SK-N-SH treated with all-trans-retinoic acid at 6 μM for 48 hours (cell line): ENCODE results near the gene NHLRC2.

Experiments used
- ATAC-seq: fragments of 200-7000 bp; cut with Tn5 transposase; 3 replicates; pipeline ENCODE4 v1.9.1; 2020; ENCODE audit warnings: mild to moderate bottlenecking, moderate library complexity
- BACH2 ChIP-seq: fragments of 250-450 bp; sonication (Bioruptor Pico); IDR thresholded peaks from 2 replicates; pipeline ENCODE4 v1.9.0; 2021; ENCODE audit warnings: mild to moderate bottlenecking, borderline replicate concordance
- CSDC2 ChIP-seq: fragments of 250-450 bp; sonication (Bioruptor Pico); IDR thresholded peaks from 2 replicates; pipeline ENCODE4 v1.5.0; 2020; ENCODE audit warnings: mild to moderate bottlenecking, moderate library complexity
- ESRRG ChIP-seq: fragments of 250-450 bp; sonication (Bioruptor Pico); IDR thresholded peaks from 2 replicates; pipeline ENCODE4 v1.6.1; 2021; ENCODE audit warnings: mild to moderate bottlenecking
- GLIS3 ChIP-seq: fragments of 250-450 bp; sonication (Bioruptor Pico); IDR thresholded peaks from 2 replicates; pipeline ENCODE4 v1.5.0; 2020; ENCODE audit warnings: mild to moderate bottlenecking, moderate library complexity
- ISL1 ChIP-seq: fragments of 250-450 bp; sonication (Bioruptor Pico); IDR thresholded peaks from 2 replicates; pipeline ENCODE4 v2.1.2; 2022; ENCODE audit warnings: mild to moderate bottlenecking, moderate library complexity
- OSR1 ChIP-seq: fragments of 250-450 bp; sonication (Bioruptor Pico); IDR thresholded peaks from 2 replicates; pipeline ENCODE4 v1.8.0; 2022; ENCODE audit warnings: moderate library complexity, mild to moderate bottlenecking, inconsistent platforms
- PPARA ChIP-seq: fragments of 250-450 bp; sonication (Bioruptor Pico); IDR thresholded peaks from 2 replicates; pipeline ENCODE4 v1.5.0; 2020; ENCODE audit warnings: mild to moderate bottlenecking, borderline replicate concordance
- RARB ChIP-seq: fragments of 250-450 bp; sonication (Bioruptor Pico); IDR thresholded peaks from 2 replicates; pipeline ENCODE4 v1.8.0; 2021; ENCODE audit warnings: mild to moderate bottlenecking, moderate library complexity
- TCF4 ChIP-seq: fragments of 250-450 bp; sonication (Bioruptor Pico); IDR thresholded peaks from 2 replicates; pipeline ENCODE4 v1.8.0; 2021; ENCODE audit warnings: mild to moderate bottlenecking, moderate library complexity, borderline replicate concordance
- TOX ChIP-seq: fragments of 250-450 bp; sonication (Bioruptor Pico); IDR thresholded peaks from 2 replicates; pipeline ENCODE4 v1.8.0; 2021; ENCODE audit warnings: mild to moderate bottlenecking, moderate library complexity, borderline replicate concordance
- ZC3H10 ChIP-seq: fragments of 250-450 bp; sonication (Bioruptor Pico); IDR thresholded peaks from 2 replicates; pipeline ENCODE4 v1.5.1; 2021; ENCODE audit warnings: mild to moderate bottlenecking, moderate library complexity
- ZFP3 ChIP-seq: fragments of 250-450 bp; sonication (Bioruptor Pico); IDR thresholded peaks from 2 replicates; pipeline ENCODE4 v1.5.0; 2020; ENCODE audit warnings: mild to moderate bottlenecking, moderate library complexity
- ZNF565 ChIP-seq: fragments of 450-650 bp; formaldehyde crosslinking; conservative IDR thresholded peaks from 2 replicates; pipeline ENCODE4 v1.5.0; 2020; ENCODE audit warnings: low read depth, mild to moderate bottlenecking, moderate library complexity
- ZNF70 ChIP-seq: fragments of 450-650 bp; formaldehyde crosslinking; IDR thresholded peaks from 2 replicates; pipeline ENCODE4 v1.5.0; 2020; ENCODE audit warnings: mild to moderate bottlenecking, moderate library complexity
- TF ChIP-seq, protein P1 (sequence below): fragments of 250-450 bp; sonication (Bioruptor Pico); IDR thresholded peaks from 2 replicates; pipeline ENCODE4 v1.5.1; 2020; ENCODE audit warnings: low read depth, mild to moderate bottlenecking, moderate library complexity
- TF ChIP-seq, protein P2 (sequence below): fragments of 250-450 bp; sonication (Bioruptor Pico); IDR thresholded peaks from 2 replicates; pipeline ENCODE4 v1.8.0; 2020; ENCODE audit warnings: mild to moderate bottlenecking, moderate library complexity, borderline replicate concordance
- TF ChIP-seq, protein P3 (sequence below): fragments of 250-450 bp; sonication (Bioruptor Pico); IDR thresholded peaks from 2 replicates; pipeline ENCODE4 v1.8.0; 2021; ENCODE audit warnings: low read depth, mild to moderate bottlenecking, moderate library complexity, borderline replicate concordance
- TF ChIP-seq, protein P4 (sequence below): fragments of 250-450 bp; sonication (Bioruptor Pico); IDR thresholded peaks from 2 replicates; pipeline ENCODE4 v1.5.0; 2020; ENCODE audit warnings: mild to moderate bottlenecking, moderate library complexity

Gene NHLRC2

GRCh38 chr10:113958631-113959382 lies 104.3 kb downstream of the NHLRC2 start:
- peak; percentile 97 for ATAC-seq
- TF ChIP-seq, protein P1, sequence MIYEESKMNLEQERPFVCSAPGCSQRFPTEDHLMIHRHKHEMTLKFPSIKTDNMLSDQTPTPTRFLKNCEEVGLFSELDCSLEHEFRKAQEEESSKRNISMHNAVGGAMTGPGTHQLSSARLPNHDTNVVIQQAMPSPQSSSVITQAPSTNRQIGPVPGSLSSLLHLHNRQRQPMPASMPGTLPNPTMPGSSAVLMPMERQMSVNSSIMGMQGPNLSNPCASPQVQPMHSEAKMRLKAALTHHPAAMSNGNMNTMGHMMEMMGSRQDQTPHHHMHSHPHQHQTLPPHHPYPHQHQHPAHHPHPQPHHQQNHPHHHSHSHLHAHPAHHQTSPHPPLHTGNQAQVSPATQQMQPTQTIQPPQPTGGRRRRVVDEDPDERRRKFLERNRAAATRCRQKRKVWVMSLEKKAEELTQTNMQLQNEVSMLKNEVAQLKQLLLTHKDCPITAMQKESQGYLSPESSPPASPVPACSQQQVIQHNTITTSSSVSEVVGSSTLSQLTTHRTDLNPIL (CRISPR knock-in tag), result no peak

DNA sequence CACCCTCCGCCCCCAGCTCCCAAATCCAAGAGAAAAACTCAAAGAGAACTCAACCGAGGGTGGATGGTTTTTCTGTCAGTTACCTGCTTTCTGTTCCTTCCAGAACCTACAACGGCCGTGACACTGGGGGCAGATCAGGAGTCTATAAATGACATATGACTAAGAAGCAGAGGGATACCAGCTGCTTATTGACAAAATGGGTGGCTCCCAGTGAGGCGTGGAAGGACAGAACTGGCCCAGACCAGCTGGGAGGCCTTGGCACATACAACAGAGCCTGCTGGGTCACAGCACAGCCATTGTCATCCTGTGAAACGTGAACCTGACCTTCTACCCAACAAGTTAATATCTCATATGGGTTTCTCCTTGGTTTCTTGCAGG lies 104.9 kb downstream of the NHLRC2 start:
- ATAC-seq, result no peak

GRCh38 chr10:113960617-113961181 lies 106.2 kb downstream of the NHLRC2 start:
- ATAC-seq, result no peak

More for the DNA sequence above, 104.9 kb downstream of the NHLRC2 start:
- TF ChIP-seq PPARA (no peak), ZNF565 (CRISPR knock-in tag) (no peak), TCF4 (CRISPR knock-in tag) (no peak), TOX (CRISPR knock-in tag) (no peak), ESRRG (CRISPR knock-in tag) (no peak), OSR1 (no peak), BACH2 (CRISPR knock-in tag) (no peak), ISL1 (CRISPR knock-in tag) (no peak), CSDC2 (CRISPR knock-in tag) (no peak)
- TF ChIP-seq, protein P2, sequence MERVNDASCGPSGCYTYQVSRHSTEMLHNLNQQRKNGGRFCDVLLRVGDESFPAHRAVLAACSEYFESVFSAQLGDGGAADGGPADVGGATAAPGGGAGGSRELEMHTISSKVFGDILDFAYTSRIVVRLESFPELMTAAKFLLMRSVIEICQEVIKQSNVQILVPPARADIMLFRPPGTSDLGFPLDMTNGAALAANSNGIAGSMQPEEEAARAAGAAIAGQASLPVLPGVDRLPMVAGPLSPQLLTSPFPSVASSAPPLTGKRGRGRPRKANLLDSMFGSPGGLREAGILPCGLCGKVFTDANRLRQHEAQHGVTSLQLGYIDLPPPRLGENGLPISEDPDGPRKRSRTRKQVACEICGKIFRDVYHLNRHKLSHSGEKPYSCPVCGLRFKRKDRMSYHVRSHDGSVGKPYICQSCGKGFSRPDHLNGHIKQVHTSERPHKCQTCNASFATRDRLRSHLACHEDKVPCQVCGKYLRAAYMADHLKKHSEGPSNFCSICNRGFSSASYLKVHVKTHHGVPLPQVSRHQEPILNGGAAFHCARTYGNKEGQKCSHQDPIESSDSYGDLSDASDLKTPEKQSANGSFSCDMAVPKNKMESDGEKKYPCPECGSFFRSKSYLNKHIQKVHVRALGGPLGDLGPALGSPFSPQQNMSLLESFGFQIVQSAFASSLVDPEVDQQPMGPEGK (CRISPR knock-in tag), result no peak
- TF ChIP-seq, protein P3, sequence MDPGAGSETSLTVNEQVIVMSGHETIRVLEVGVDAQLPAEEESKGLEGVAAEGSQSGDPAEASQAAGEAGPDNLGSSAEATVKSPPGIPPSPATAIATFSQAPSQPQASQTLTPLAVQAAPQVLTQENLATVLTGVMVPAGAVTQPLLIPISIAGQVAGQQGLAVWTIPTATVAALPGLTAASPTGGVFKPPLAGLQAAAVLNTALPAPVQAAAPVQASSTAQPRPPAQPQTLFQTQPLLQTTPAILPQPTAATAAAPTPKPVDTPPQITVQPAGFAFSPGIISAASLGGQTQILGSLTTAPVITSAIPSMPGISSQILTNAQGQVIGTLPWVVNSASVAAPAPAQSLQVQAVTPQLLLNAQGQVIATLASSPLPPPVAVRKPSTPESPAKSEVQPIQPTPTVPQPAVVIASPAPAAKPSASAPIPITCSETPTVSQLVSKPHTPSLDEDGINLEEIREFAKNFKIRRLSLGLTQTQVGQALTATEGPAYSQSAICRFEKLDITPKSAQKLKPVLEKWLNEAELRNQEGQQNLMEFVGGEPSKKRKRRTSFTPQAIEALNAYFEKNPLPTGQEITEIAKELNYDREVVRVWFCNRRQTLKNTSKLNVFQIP (CRISPR knock-in tag), result no peak

GRCh38 chr10:113961182-113962031 lies 106.9 kb downstream of the NHLRC2 start:
- TF ChIP-seq ZFP3 (CRISPR knock-in tag), result no peak
- TF ChIP-seq ZC3H10, result no peak
- TF ChIP-seq, protein P1 (CRISPR knock-in tag), result no peak
- TF ChIP-seq, protein P2 (CRISPR knock-in tag), result no peak
- TF ChIP-seq, all 23 proteins: peak for 0
- no peak for ATAC-seq

More at GRCh38 chr10:113960617-113961181, 106.2 kb downstream of the NHLRC2 start:
- TF ChIP-seq PPARA, result no peak
- no peak for TF ChIP-seq ZFP3 (CRISPR knock-in tag)
- TF ChIP-seq, protein P4, sequence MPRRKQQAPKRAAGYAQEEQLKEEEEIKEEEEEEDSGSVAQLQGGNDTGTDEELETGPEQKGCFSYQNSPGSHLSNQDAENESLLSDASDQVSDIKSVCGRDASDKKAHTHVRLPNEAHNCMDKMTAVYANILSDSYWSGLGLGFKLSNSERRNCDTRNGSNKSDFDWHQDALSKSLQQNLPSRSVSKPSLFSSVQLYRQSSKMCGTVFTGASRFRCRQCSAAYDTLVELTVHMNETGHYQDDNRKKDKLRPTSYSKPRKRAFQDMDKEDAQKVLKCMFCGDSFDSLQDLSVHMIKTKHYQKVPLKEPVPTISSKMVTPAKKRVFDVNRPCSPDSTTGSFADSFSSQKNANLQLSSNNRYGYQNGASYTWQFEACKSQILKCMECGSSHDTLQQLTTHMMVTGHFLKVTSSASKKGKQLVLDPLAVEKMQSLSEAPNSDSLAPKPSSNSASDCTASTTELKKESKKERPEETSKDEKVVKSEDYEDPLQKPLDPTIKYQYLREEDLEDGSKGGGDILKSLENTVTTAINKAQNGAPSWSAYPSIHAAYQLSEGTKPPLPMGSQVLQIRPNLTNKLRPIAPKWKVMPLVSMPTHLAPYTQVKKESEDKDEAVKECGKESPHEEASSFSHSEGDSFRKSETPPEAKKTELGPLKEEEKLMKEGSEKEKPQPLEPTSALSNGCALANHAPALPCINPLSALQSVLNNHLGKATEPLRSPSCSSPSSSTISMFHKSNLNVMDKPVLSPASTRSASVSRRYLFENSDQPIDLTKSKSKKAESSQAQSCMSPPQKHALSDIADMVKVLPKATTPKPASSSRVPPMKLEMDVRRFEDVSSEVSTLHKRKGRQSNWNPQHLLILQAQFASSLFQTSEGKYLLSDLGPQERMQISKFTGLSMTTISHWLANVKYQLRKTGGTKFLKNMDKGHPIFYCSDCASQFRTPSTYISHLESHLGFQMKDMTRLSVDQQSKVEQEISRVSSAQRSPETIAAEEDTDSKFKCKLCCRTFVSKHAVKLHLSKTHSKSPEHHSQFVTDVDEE, result no peak
- no peak for TF ChIP-seq ZNF70 (CRISPR knock-in tag)
- no peak for TF ChIP-seq TOX (CRISPR knock-in tag)
- no peak for TF ChIP-seq RARB
- no peak for TF ChIP-seq GLIS3
- no peak for TF ChIP-seq ESRRG (CRISPR knock-in tag)
- TF ChIP-seq ISL1 (CRISPR knock-in tag), result no peak
- no peak for TF ChIP-seq OSR1
